ENCODE measurements around the gene INPP5E. TPM values are rescaled to one million over a fixed set of nuclear protein-coding genes. Genes with fewer than 3 reads are reported as not detected.

Gene INPP5E
- total RNA-seq, 4 donors from 2014 or later, result 6.7 to 19.7 (median 11.2) TPM

DNA sequence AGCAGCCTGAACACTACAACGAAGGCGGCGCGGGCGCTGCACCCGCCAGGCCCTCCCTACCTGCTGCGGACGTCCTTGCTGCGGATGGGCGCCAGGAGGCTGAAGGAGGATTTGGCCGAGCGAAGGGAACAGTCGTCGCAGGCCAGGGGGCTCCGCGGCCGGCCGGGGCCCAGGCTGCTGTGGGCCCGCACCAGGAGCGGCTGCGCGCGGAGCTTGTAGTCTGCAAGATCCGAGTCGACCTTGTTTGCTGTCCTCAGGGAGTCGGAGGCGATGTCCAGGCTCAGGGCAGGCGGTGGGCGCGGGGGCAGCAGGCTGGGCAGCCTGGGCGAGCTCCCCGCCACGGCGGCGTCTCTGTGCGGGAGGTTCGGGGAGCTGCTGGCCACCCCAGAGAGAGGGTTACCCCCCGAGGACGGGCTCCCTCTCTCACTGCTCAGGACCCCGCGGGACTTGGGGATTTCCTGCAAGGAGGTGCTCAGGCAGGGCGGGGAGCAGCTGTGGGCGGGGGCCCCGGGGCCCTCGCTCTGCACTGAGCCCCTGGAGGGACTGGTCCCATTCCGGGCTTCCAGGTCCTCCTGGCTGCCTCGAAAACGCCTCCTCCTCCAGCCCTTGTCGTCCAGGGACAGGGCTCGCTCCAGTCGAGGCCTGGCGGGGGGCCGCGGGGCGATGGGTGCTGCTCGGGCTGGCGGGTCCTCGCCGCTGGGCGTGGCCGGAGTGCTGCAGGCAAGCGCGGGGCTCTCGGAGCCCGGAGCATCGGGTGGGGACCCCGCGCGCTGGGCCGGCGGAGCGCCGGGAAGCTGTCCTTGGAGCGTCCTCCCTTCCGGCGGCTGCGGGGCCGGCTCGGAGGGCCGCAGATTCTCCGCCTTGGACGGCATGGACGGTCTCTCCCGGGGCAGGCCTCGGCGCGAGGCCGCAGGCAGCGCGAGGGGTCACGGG, 831 bp downstream of the INPP5E start:
- no peaks in the 10 kb centered on the region for H3K27me3 ChIP-seq
- no peaks in the 10 kb centered on the region for H3K36me3 ChIP-seq
- peak overlapping the region; percentile 53 to 80 for H3K4me3 ChIP-seq
- peak in 1 of 2 donors; percentile 38 for DNase-seq
- peaks cover 0 to 12% of the 10 kb centered on the region in 2 donors for H3K4me1 ChIP-seq
- no peak for TF ChIP-seq POLR2A (IDR thresholded peaks at IDR 0.05)
- TF ChIP-seq, protein P1, sequence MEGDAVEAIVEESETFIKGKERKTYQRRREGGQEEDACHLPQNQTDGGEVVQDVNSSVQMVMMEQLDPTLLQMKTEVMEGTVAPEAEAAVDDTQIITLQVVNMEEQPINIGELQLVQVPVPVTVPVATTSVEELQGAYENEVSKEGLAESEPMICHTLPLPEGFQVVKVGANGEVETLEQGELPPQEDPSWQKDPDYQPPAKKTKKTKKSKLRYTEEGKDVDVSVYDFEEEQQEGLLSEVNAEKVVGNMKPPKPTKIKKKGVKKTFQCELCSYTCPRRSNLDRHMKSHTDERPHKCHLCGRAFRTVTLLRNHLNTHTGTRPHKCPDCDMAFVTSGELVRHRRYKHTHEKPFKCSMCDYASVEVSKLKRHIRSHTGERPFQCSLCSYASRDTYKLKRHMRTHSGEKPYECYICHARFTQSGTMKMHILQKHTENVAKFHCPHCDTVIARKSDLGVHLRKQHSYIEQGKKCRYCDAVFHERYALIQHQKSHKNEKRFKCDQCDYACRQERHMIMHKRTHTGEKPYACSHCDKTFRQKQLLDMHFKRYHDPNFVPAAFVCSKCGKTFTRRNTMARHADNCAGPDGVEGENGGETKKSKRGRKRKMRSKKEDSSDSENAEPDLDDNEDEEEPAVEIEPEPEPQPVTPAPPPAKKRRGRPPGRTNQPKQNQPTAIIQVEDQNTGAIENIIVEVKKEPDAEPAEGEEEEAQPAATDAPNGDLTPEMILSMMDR (IDR thresholded peaks at IDR 0.05), result no peak
- intact Hi-C loops (cut with DNase I; ENCODE audit: low total_unique reads), result no loop called here
- peak overlapping the region; percentile 65 to 78 for H3K27ac ChIP-seq
- H3K9me3 ChIP-seq, result no peaks in the 10 kb centered on the region

DNA sequence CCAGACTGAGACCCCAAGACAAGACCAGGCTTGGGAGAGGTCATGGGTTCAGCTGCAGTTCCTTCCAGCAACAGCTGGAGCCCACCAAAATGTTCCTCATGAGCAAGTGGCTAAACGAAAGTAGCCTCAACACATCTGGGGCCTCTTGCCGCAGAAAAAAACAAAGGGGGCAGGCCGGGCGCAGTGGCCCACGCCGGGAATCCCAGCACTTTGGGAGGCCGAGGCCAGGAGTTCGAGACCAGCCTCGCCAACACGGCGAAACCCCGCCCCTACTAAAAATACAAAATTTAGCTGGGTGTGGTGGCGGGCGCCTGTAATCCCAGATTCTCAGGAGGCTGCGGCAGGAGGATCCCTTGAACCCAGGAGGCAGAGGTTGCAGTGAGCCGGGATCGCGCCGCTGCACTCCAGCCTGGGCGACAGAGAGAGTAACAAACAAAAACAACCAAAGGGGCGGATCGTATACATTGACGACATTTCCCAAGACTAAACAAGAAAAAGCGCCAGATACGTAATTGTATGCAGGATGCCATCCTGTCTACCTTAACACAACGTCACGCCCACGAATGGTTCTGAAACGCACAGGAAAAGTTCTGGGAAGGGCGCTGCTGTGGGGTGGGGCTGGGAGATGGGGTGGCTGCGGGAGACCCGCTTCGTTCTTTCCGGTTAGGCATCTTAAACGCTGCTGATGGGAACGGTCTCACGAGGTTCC, 1.7 kb downstream of the INPP5E start:
- peaks cover 0 to 12% of the 10 kb centered on the region in 2 donors for H3K4me1 ChIP-seq
- no peaks in the 10 kb centered on the region for H3K9me3 ChIP-seq
- intact Hi-C loops (cut with DNase I; ENCODE audit: low total_unique reads), result no loop called here
- no peaks in the 10 kb centered on the region for H3K36me3 ChIP-seq
- H3K27me3 ChIP-seq, result no peaks in the 10 kb centered on the region
- H3K4me3 ChIP-seq, result peak overlapping the region; percentile 53 to 80
- DNase-seq, result no peak
- no peak for TF ChIP-seq POLR2A (IDR thresholded peaks at IDR 0.05)
- TF ChIP-seq, protein P1 (IDR thresholded peaks at IDR 0.05), result no peak
- no peak overlapping the region for H3K27ac ChIP-seq

DNA sequence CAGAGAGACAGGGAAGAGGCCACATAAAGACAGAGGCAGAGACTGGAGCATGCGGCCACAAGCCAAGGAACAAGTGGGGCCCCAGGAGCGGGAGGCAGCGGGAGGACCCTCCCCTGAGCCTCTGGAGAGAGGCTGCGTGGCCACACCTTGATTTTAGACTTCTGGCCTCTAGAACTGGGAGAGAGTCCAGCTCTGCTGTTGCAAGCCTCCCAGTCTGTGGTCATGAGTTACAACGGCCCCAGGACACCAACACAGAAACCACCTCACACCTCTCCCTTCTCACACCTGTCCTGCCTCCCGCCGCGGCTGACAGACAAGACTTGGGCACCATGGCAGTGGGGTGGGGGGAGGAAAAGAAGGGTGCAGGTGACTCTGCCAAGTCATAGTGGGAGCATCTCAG, 2.2 kb downstream of the INPP5E start:
- TF ChIP-seq POLR2A (IDR thresholded peaks at IDR 0.05), result no peak
- TF ChIP-seq, protein P1 (IDR thresholded peaks at IDR 0.05), result no peak
- DNase-seq, result no peak
- H3K36me3 ChIP-seq, result no peaks in the 10 kb centered on the region
- H3K27ac ChIP-seq, result no peak overlapping the region
- H3K27me3 ChIP-seq, result no peaks in the 10 kb centered on the region
- peak overlapping the region in 1 of 2 donors; percentile 80 for H3K4me3 ChIP-seq
- intact Hi-C loops (cut with DNase I; ENCODE audit: low total_unique reads), result no loop called here
- H3K9me3 ChIP-seq, result no peaks in the 10 kb centered on the region
- peaks cover 0 to 12% of the 10 kb centered on the region in 2 donors for H3K4me1 ChIP-seq

DNA sequence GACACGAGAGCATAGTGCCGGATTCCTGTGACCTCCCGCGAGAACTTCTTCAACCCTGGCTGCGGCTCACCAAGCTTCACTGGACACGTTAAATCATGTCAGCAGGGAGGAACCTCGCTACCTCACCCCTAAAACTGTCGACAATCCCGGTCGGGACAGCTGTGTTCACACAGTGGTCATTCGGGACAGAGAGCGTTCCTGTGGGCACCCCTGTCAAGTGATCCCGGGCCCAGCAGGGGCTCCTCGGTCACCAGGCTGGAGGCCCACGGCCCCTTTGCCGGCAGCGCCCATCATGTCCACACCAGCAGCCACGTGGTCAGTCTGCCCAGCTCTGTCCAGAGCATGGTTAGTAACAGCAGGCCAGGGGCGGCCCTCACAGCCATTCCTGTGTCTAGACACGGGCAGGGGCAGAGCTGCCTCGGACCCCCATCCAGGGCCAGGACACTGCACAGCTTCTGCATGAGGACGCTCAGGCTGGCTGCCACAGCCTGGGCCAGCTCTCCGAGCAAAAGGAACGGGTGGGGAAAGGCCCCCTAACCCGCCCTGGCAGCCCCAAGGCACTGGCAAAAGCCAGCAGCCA, 3.5 kb downstream of the INPP5E start:
- H3K27ac ChIP-seq, result no peak overlapping the region
- TF ChIP-seq POLR2A (IDR thresholded peaks at IDR 0.05), result no peak
- TF ChIP-seq, protein P1 (IDR thresholded peaks at IDR 0.05), result no peak
- no peak overlapping the region for H3K4me3 ChIP-seq
- no peaks in the 10 kb centered on the region for H3K27me3 ChIP-seq
- DNase-seq, result no peak
- H3K4me1 ChIP-seq, result peaks cover 0 to 12% of the 10 kb centered on the region in 2 donors
- H3K9me3 ChIP-seq, result no peaks in the 10 kb centered on the region
- no peaks in the 10 kb centered on the region for H3K36me3 ChIP-seq
- intact Hi-C loops (cut with DNase I; ENCODE audit: low total_unique reads), result no loop called here

Measured in uterus (tissue), 4 donors.